Measurements from ENCODE around the gene ZNF521. TPM values are rescaled to one million over a fixed set of nuclear protein-coding genes. Genes with fewer than 3 reads are reported as not detected.

Gene ZNF521
- total and polyA plus RNA-seq, 4 donors, result 0.50 to 3.7 (median 1.5) TPM

- TF ChIP-seq REST (IDR thresholded peaks at IDR 0.05), result no peak
Observed at GRCh38 chr18:25334588-25334987, 17.4 kb downstream of the ZNF521 start (continued).

GRCh38 chr18:25332002-25332401 is 20.0 kb downstream of the ZNF521 start:
- H3K36me3 ChIP-seq (ENCODE audit: control insufficient read depth in 4 of 4, insufficient read depth in 3 of 4, low read depth in 1 of 4, low read length in 3 of 4), result no peaks in the 10 kb centered on the region
- H3K4me3 ChIP-seq (ENCODE audit: low read depth in 1 of 3, low read length in 3 of 3), result no peak overlapping the region
- DNase-seq (ENCODE audit: low spot score), result no peak
- H3K9ac ChIP-seq (ENCODE audit: low read depth in 1 of 2, low read length in 2 of 2), result no peak overlapping the region
- TF ChIP-seq HNF4G (IDR thresholded peaks at IDR 0.05) (no peak), MAX (IDR thresholded peaks at IDR 0.05) (no peak), CTCF (IDR thresholded peaks at IDR 0.05; ENCODE audit: low read depth, low read length, missing input control) (no peak), GABPA (IDR thresholded peaks at IDR 0.05 in 1 of 2, conservative IDR thresholded peaks at IDR 0.05 in 1 of 2) (no peak), REST (IDR thresholded peaks at IDR 0.05) (no peak), TAF1 (conservative IDR thresholded peaks at IDR 0.05) (no peak), FOXA2 (IDR thresholded peaks at IDR 0.05) (no peak), RXRA (IDR thresholded peaks at IDR 0.05) (no peak)
- peaks cover 0 to 3% (median 0%) of the 10 kb centered on the region in 4 donors for H3K27me3 ChIP-seq (ENCODE audit: control insufficient read depth in 4 of 4, insufficient read depth in 4 of 4, low read length in 3 of 4)
- H3K9me3 ChIP-seq (ENCODE audit: control insufficient read depth in 4 of 4, low read length in 3 of 4), result no peaks in the 10 kb centered on the region
- H3K4me1 ChIP-seq (ENCODE audit: control insufficient read depth in 4 of 4, insufficient read depth in 4 of 4, low read length in 3 of 4), result no peaks in the 10 kb centered on the region
- no peak overlapping the region for H3K27ac ChIP-seq (ENCODE audit: low read depth in 1 of 2, low read length in 2 of 2)

GRCh38 chr18:25329783-25330182 is 22.2 kb downstream of the ZNF521 start:
- no peak overlapping the region for H3K4me3 ChIP-seq (ENCODE audit: low read depth in 1 of 3, low read length in 3 of 3)
- peaks cover 0 to under 1% (median 0%) of the 10 kb centered on the region in 4 donors for H3K27me3 ChIP-seq (ENCODE audit: control insufficient read depth in 4 of 4, insufficient read depth in 4 of 4, low read length in 3 of 4)
- no peak overlapping the region for H3K9ac ChIP-seq (ENCODE audit: low read depth in 1 of 2, low read length in 2 of 2)
- WGBS, result 43% methylated on average over 1 of the region's 1 CpG
- H3K4me1 ChIP-seq (ENCODE audit: control insufficient read depth in 4 of 4, insufficient read depth in 4 of 4, low read length in 3 of 4), result no peaks in the 10 kb centered on the region
- no peak for DNase-seq (ENCODE audit: low spot score)
- no peaks in the 10 kb centered on the region for H3K36me3 ChIP-seq (ENCODE audit: control insufficient read depth in 4 of 4, insufficient read depth in 3 of 4, low read depth in 1 of 4, low read length in 3 of 4)
- H3K27ac ChIP-seq (ENCODE audit: low read depth in 1 of 2, low read length in 2 of 2), result no peak overlapping the region
- no peaks in the 10 kb centered on the region for H3K9me3 ChIP-seq (ENCODE audit: control insufficient read depth in 4 of 4, low read length in 3 of 4)
- TF ChIP-seq YY1 (IDR thresholded peaks at IDR 0.05) (no peak), NR2F2 (IDR thresholded peaks at IDR 0.05) (no peak), TAF1 (conservative IDR thresholded peaks at IDR 0.05) (no peak), GABPA (IDR thresholded peaks at IDR 0.05 in 1 of 2, conservative IDR thresholded peaks at IDR 0.05 in 1 of 2) (no peak), SP1 (IDR thresholded peaks at IDR 0.05) (no peak), EGR1 (IDR thresholded peaks at IDR 0.05; ENCODE audit: low read depth in 2 of 2) (no peak), REST (IDR thresholded peaks at IDR 0.05) (no peak), MAX (IDR thresholded peaks at IDR 0.05) (no peak), RXRA (IDR thresholded peaks at IDR 0.05) (no peak), CTCF (IDR thresholded peaks at IDR 0.05; ENCODE audit: low read depth, low read length, missing input control) (no peak), RAD21 (IDR thresholded peaks at IDR 0.05) (no peak), HNF4G (IDR thresholded peaks at IDR 0.05) (no peak)
